Left kidney (tissue), 2 donors: ENCODE measurements around the gene SH3TC1. TPM values are rescaled to one million over a fixed set of nuclear protein-coding genes. Genes with fewer than 3 reads are reported as not detected.

ENCODE experiments used
- DNase-seq: peaks from one replicate; pipeline ENCODE4 v3.0.0-alpha.2; 2013
- polyA plus RNA-seq: library from polyadenylated mRNA; unstranded; fragments of 120-200 nt; gene quantifications from one replicate; pipeline ENCODE4 v1.2.1, GENCODE V29; 2013; ENCODE audit not compliant: insufficient read length

Gene SH3TC1
- polyA plus RNA-seq, 1 donor, result 20.0 TPM

GRCh38 chr4:8261851-8262535, 62.9 kb downstream of the SH3TC1 start:
- no peak for DNase-seq

GRCh38 chr4:8262637-8263322, 63.7 kb downstream of the SH3TC1 start:
- no peak for DNase-seq

- DNase-seq, result no peak
Observed at GRCh38 chr4:8263397-8263796, 64.3 kb downstream of the SH3TC1 start.

GRCh38 chr4:8264106-8264505, 65.0 kb downstream of the SH3TC1 start:
- no peak for DNase-seq

- DNase-seq, result no peak
Observed at GRCh38 chr4:8265171-8265929, 66.3 kb downstream of the SH3TC1 start.

- DNase-seq, result no peak
Observed at GRCh38 chr4:8266088-8266487, 67.0 kb downstream of the SH3TC1 start.

GRCh38 chr4:8266508-8266907, 67.4 kb downstream of the SH3TC1 start:
- DNase-seq, result no peak

- no peak for DNase-seq
Observed at GRCh38 chr4:8267077-8267476, 68.0 kb downstream of the SH3TC1 start.

GRCh38 chr4:8268211-8268610, 69.1 kb downstream of the SH3TC1 start:
- DNase-seq, result no peak

- DNase-seq, result no peak
Observed at GRCh38 chr4:8268901-8269534, 69.9 kb downstream of the SH3TC1 start.

GRCh38 chr4:8269535-8270417, 70.7 kb downstream of the SH3TC1 start, which contains the start of gene HTRA3:
HTRA3 (plus strand) TSS chr4:8269754; CDS start chr4:8269969, 215 bp downstream.
- DNase-seq, result no peak

GRCh38 chr4:8270418-8270771, 71.3 kb downstream of the SH3TC1 start:
- no peak for DNase-seq

- no peak for DNase-seq
Observed at GRCh38 chr4:8270912-8271815, 72.1 kb downstream of the SH3TC1 start.

- no peak for DNase-seq
Observed at GRCh38 chr4:8271821-8272220, 72.7 kb downstream of the SH3TC1 start.

GRCh38 chr4:8272472-8273428, 73.7 kb downstream of the SH3TC1 start:
- DNase-seq, result no peak

GRCh38 chr4:8273450-8273849, 74.4 kb downstream of the SH3TC1 start:
- no peak for DNase-seq

- no peak for DNase-seq
Observed at GRCh38 chr4:8274066-8274652, 75.1 kb downstream of the SH3TC1 start.

- DNase-seq, result peak; percentile 91
Observed at GRCh38 chr4:8274765-8275547, 75.9 kb downstream of the SH3TC1 start.
